Calu3 (cell line): ENCODE data around the gene RANBP1. TPM values are rescaled to one million over a fixed set of nuclear protein-coding genes. Genes with fewer than 3 reads are reported as not detected.

Experiments used
- BruUV-seq: library from RNA; stranded (reverse); fragments of 400-500 nt; replicated peaks from 2 replicates; lab custom pipeline; 2021; lab: Mats Ljungman, UMichigan
- CTCF ChIA-PET: fragments of 300-600 bp; sonication (Branson Sonifier 250); formaldehyde crosslinking; loops from one replicate; lab custom pipeline; 2022; ENCODE audit warnings: antibody characterized with exemption; lab: Charles Lee
- DNase-seq: peaks from one replicate; pipeline ENCODE4 v3.0.0; 2022
- H3K27ac Mint-ChIP-seq: one replicate; pipeline ENCODE4 v1.8.0; 2022; ENCODE audit warnings: mixed read lengths; ENCODE audit not compliant: unreplicated experiment
- H3K27me3 Mint-ChIP-seq: one replicate; pipeline ENCODE4 v1.8.0; 2022; ENCODE audit warnings: mixed read lengths; ENCODE audit not compliant: unreplicated experiment
- H3K36me3 Mint-ChIP-seq: one replicate; pipeline ENCODE4 v1.8.0; 2022; ENCODE audit warnings: mild to moderate bottlenecking, moderate library complexity, mixed read lengths; ENCODE audit not compliant: insufficient read depth, unreplicated experiment
- H3K4me1 Mint-ChIP-seq: one replicate; pipeline ENCODE4 v1.8.0; 2022; ENCODE audit warnings: mild to moderate bottlenecking, low read depth, mixed read lengths; ENCODE audit not compliant: unreplicated experiment
- H3K4me3 Mint-ChIP-seq: one replicate; pipeline ENCODE4 v1.8.0; 2022; ENCODE audit warnings: mild to moderate bottlenecking, low read depth, moderate library complexity, mixed read lengths; ENCODE audit not compliant: unreplicated experiment
- H3K9me3 Mint-ChIP-seq: one replicate; pipeline ENCODE4 v1.8.0; 2022; ENCODE audit warnings: low read depth, mixed read lengths; ENCODE audit not compliant: unreplicated experiment
- CTCF ChIP-seq: fragments of 200-600 bp; IDR thresholded peaks from one replicate; pipeline ENCODE4 v1.8.0; 2022; ENCODE audit warnings: antibody characterized with exemption; ENCODE audit not compliant: unreplicated experiment
- intact Hi-C: fragments of 100-400 bp; cut with micrococcal nuclease; formaldehyde crosslinking; loops from one replicate; pipeline ENCODE4 v1.10.0; 2022; ENCODE audit not compliant: unreplicated experiment
- total RNA-seq: library from RNA; stranded (reverse); gene quantifications from 2 replicates; pipeline ENCODE4 v1.2.3, GENCODE V29; 2022

The RANBP1 gene
- total RNA-seq, 1 experiment from 2014 or later, result 208 TPM

- Mint-ChIP-seq H3K9me3 (no peaks in the 10 kb centered on the region), H3K4me3 (no peak overlapping the region), H3K27ac (no peak overlapping the region), H3K27me3 (no peaks in the 10 kb centered on the region), H3K36me3 (peaks cover 27% of the 10 kb centered on the region), H3K4me1 (peaks cover 7% of the 10 kb centered on the region)
- TSS peak; percentile 5 for BruUV-seq
- no peak for DNase-seq
- no peak for TF ChIP-seq CTCF
- intact Hi-C loops, result no loop called here
- CTCF ChIA-PET, result no interaction called here
Observed at GRCh38 chr22:20133930-20134549, 18.1 kb downstream of the RANBP1 start.

- Mint-ChIP-seq H3K4me1 (peaks cover 7% of the 10 kb centered on the region), H3K27ac (no peak overlapping the region), H3K36me3 (peaks cover 20% of the 10 kb centered on the region), H3K27me3 (no peaks in the 10 kb centered on the region), H3K4me3 (no peak overlapping the region), H3K9me3 (no peaks in the 10 kb centered on the region)
- CTCF ChIA-PET, result interaction anchor here (1.2 kb wide), 1 partner anchor 11 kb away, joined by 3 read pairs; no protein-coding TSS in a partner anchor
- intact Hi-C loops, result no loop called here
- BruUV-seq, result no TSS peak
- DNase-seq, result no peak
- TF ChIP-seq CTCF, result no peak
Observed at GRCh38 chr22:20135265-20135664, 19.4 kb downstream of the RANBP1 start.

- Mint-ChIP-seq H3K36me3 (peaks cover 19% of the 10 kb centered on the region), H3K27ac (no peak overlapping the region), H3K4me1 (peaks cover 7% of the 10 kb centered on the region), H3K27me3 (no peaks in the 10 kb centered on the region), H3K4me3 (no peak overlapping the region), H3K9me3 (no peaks in the 10 kb centered on the region)
- intact Hi-C loops, result no loop called here
- BruUV-seq, result no TSS peak
- TF ChIP-seq CTCF, result no peak
- no peak for DNase-seq
- CTCF ChIA-PET, result interaction anchor here (1.2 kb wide), 1 partner anchor 11 kb away, joined by 3 read pairs; no protein-coding TSS in a partner anchor
Observed at GRCh38 chr22:20135806-20136602, 20.1 kb downstream of the RANBP1 start.

- CTCF ChIA-PET, result no interaction called here
- Mint-ChIP-seq H3K4me3 (no peak overlapping the region), H3K27me3 (no peaks in the 10 kb centered on the region), H3K27ac (no peak overlapping the region), H3K9me3 (no peaks in the 10 kb centered on the region), H3K36me3 (peaks cover 23% of the 10 kb centered on the region), H3K4me1 (peaks cover 7% of the 10 kb centered on the region)
- intact Hi-C loops, result no loop called here
- DNase-seq, result no peak
- no peak for TF ChIP-seq CTCF
- no TSS peak for BruUV-seq
Observed at GRCh38 chr22:20136603-20136873, 20.6 kb downstream of the RANBP1 start.
